Measurements from ENCODE around the gene CCDC12. TPM values are rescaled to one million over a fixed set of nuclear protein-coding genes. Genes with fewer than 3 reads are reported as not detected.

CCDC12 gene
- polyA plus RNA-seq, 1 of the 3 experiments (the other 2 are of a cell fraction): 105 TPM

- no peak for TF ChIP-seq CTCF (IDR thresholded peaks at IDR 0.05)
These were observed 46.2 kb downstream of the CCDC12 start (continued) for GRCh38 chr3:46930166-46930944.

GRCh38 chr3:46929324-46929723 is 47.2 kb downstream of the CCDC12 start:
- H3K27me3 ChIP-seq (ENCODE audit: insufficient read depth): no peaks in the 10 kb centered on the region
- H3K4me1 ChIP-seq (ENCODE audit: control insufficient read depth in 1 of 2, insufficient read depth in 2 of 2, low read depth in 1 of 2, low read length in 1 of 2): peaks cover 25 to 37% of the 10 kb centered on the region in 2 experiments
- H3K9me3 ChIP-seq: no peaks in the 10 kb centered on the region
- WGBS (ENCODE audit: low lambda C conversion rate): 91% methylated on average over 2 of the region's 2 CpGs
- peaks cover 69% of the 10 kb centered on the region for H3K79me2 ChIP-seq (ENCODE audit: insufficient read depth)
- POLR2A ChIA-PET: interaction anchor here (1.4 kb wide), 1 partner anchor 47 kb away, joined by 4 read pairs; the partner anchor contains the start of gene CCDC12
- H2AFZ ChIP-seq (ENCODE audit: low read depth): no peak overlapping the region
- H3K4me3 ChIP-seq (ENCODE audit: low read depth in 2 of 2, low read length in 1 of 2): no peak overlapping the region
- H4K20me1 ChIP-seq (ENCODE audit: insufficient read depth): no peaks in the 10 kb centered on the region
- no peak overlapping the region for H3K4me2 ChIP-seq
- no peaks in the 10 kb centered on the region for H3K9me2 ChIP-seq
- no peak for TF ChIP-seq MEF2A (IDR thresholded peaks at IDR 0.05; ENCODE audit: borderline replicate concordance, low read depth)
- no peak for TF ChIP-seq YY1 (IDR thresholded peaks at IDR 0.05; ENCODE audit: low read depth)
- no peak for TF ChIP-seq FOXM1 (IDR thresholded peaks at IDR 0.05; ENCODE audit: low read depth)
- no peak for TF ChIP-seq FOXJ3 (CRISPR knock-in tag; IDR thresholded peaks at IDR 0.05)
- no peak for TF ChIP-seq TCF12 (IDR thresholded peaks at IDR 0.05)
- TF ChIP-seq REST (IDR thresholded peaks at IDR 0.05; ENCODE audit: low read depth, low read length): no peak
- TF ChIP-seq MXI1 (IDR thresholded peaks at IDR 0.05; ENCODE audit: low read depth, low read length): no peak
- no peak for TF ChIP-seq EP300 (IDR thresholded peaks at IDR 0.05; ENCODE audit: borderline replicate concordance in 1 of 2, low read depth in 1 of 2, low read length in 1 of 2)
- CTCF ChIA-PET: interaction anchor here (0.7 to 4.2 kb wide), 7 partner anchors 12 to 254 kb away, joined by 3 to 18 read pairs (median 4); partner anchors contain the start of gene NBEAL2
- H3K9ac ChIP-seq: no peak overlapping the region
- no peak for DNase-seq
- H3F3A ChIP-seq (replicated peaks; ENCODE audit: insufficient read depth): peaks cover 2% of the 10 kb centered on the region
- no peak overlapping the region for H3K27ac ChIP-seq (ENCODE audit: low read depth in 2 of 2, low read length in 1 of 2)
- H3K36me3 ChIP-seq (replicated peaks in 1 of 2; ENCODE audit: control insufficient read depth in 1 of 2, insufficient read depth in 2 of 2, low read length in 1 of 2): peaks cover 21 to 34% of the 10 kb centered on the region in 2 experiments

All from SK-N-SH (cell line).